ENCODE results near the gene ERP29. TPM values are rescaled to one million over a fixed set of nuclear protein-coding genes. Genes with fewer than 3 reads are reported as not detected.
"Not testable (repeated sequence)": the region's sequence is repeated elsewhere in the genome, so short reads cannot be mapped to it uniquely, and the experiment has no call there.

The ERP29 gene
- polyA plus RNA-seq, 1 experiment = 87.6 TPM

DNA sequence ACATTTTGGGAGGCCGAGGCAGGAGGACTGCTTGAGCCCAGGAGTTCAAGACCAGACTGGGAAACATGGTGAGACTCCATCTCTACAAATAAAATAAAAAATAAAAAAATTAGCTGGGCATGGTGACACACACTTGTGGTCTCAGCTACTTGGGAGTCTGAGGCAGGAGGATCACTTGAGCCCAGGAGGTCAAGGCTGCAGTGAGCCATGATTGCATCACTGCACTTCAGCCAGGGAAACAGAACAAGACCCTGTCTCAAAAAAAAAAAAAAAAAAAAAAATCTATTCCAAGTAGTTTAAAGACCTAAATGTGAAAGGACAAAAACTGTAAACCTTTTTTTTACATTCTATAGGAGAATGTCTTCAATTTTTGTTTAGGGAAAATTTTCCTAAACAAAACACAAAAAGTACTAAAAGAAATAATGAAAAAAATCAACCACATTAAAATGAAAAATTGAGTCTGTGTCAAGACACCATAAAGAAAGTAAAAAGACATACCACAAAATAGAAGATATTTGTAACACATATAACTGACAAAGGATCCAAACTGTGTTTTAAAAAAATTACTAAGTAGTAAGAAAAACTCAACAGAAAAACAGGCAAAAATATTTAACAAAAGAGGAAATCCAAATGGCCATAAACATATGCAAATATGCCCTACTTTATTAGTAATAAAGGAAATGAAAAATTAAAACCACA is 17.3 kb upstream of the ERP29 start:
- CTCF ChIA-PET = no interaction called here
- no peak for DNase-seq (ENCODE audit: low read depth)
- Histone ChIP-seq H3K27me3 (ENCODE audit: control insufficient read depth, insufficient read depth, low read length) (no peaks in the 10 kb centered on the region), H3K4me3 (ENCODE audit: low read depth, low read length) (no peak overlapping the region), H3K36me3 (ENCODE audit: control insufficient read depth, insufficient read depth, low read length) (no peaks in the 10 kb centered on the region)
- TF ChIP-seq, protein P1, sequence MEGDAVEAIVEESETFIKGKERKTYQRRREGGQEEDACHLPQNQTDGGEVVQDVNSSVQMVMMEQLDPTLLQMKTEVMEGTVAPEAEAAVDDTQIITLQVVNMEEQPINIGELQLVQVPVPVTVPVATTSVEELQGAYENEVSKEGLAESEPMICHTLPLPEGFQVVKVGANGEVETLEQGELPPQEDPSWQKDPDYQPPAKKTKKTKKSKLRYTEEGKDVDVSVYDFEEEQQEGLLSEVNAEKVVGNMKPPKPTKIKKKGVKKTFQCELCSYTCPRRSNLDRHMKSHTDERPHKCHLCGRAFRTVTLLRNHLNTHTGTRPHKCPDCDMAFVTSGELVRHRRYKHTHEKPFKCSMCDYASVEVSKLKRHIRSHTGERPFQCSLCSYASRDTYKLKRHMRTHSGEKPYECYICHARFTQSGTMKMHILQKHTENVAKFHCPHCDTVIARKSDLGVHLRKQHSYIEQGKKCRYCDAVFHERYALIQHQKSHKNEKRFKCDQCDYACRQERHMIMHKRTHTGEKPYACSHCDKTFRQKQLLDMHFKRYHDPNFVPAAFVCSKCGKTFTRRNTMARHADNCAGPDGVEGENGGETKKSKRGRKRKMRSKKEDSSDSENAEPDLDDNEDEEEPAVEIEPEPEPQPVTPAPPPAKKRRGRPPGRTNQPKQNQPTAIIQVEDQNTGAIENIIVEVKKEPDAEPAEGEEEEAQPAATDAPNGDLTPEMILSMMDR (IDR thresholded peaks at IDR 0.05; ENCODE audit: insufficient read depth, low read depth, low read length) = no peak
- POLR2A ChIA-PET = no interaction called here

DNA sequence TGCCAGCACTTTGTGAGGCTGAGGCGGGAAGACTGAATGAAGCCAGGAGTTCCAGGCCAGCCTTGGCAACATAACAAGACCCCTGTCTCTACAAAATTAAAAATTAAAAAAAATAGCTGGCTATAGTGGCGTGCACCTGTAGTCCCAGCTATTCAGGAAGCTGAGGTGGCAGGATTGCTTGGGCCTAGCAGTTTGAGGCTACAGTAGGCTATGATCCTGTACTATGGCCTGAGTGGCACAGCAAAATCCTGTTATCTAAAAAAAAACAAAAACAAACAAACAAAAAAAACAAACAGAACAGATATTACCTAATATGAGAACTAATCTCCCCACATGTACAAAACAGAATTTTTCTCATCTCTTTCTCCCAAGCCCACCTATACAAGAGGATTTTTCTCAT is 15.9 kb upstream of the ERP29 start:
- no peaks in the 10 kb centered on the region for H3K36me3 ChIP-seq (ENCODE audit: control insufficient read depth, insufficient read depth, low read length)
- H3K27me3 ChIP-seq (ENCODE audit: control insufficient read depth, insufficient read depth, low read length) = no peaks in the 10 kb centered on the region
- POLR2A ChIA-PET = no interaction called here
- no peak overlapping the region for H3K4me3 ChIP-seq (ENCODE audit: low read depth, low read length)
- TF ChIP-seq, protein P1 (IDR thresholded peaks at IDR 0.05; ENCODE audit: insufficient read depth, low read depth, low read length) = no peak
- DNase-seq (ENCODE audit: low read depth) = no peak
- CTCF ChIA-PET = no interaction called here

DNA sequence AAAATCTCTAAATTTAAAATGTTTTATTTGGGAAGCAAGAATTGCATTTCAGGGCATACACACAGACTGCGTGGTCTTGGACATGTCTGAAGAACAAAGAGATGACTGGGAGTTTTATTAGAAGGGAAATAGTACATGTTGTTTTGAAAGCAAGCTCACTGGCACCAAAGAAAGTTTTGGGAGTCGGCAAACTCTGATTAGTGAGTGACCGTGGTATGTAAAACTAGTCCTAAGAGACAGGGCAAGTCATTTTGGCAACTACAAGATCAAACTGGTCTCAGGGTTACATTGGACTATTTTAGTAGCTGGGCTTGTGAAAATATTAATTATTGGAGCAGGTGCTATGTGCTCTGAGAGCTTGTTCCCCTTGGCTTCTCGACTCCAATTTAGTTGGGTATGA is 15.2 kb upstream of the ERP29 start:
- no peaks in the 10 kb centered on the region for H3K36me3 ChIP-seq (ENCODE audit: control insufficient read depth, insufficient read depth, low read length)
- DNase-seq (ENCODE audit: low read depth) = no peak
- ChIA-PET POLR2A (no interaction called here), CTCF (interaction anchor here (0.6 kb wide), 1 partner anchor 122 kb away, joined by 3 read pairs; no protein-coding TSS in a partner anchor)
- TF ChIP-seq, protein P1 (IDR thresholded peaks at IDR 0.05; ENCODE audit: insufficient read depth, low read depth, low read length) = no peak
- H3K27me3 ChIP-seq (ENCODE audit: control insufficient read depth, insufficient read depth, low read length) = no peaks in the 10 kb centered on the region
- H3K4me3 ChIP-seq (ENCODE audit: low read depth, low read length) = no peak overlapping the region

DNA sequence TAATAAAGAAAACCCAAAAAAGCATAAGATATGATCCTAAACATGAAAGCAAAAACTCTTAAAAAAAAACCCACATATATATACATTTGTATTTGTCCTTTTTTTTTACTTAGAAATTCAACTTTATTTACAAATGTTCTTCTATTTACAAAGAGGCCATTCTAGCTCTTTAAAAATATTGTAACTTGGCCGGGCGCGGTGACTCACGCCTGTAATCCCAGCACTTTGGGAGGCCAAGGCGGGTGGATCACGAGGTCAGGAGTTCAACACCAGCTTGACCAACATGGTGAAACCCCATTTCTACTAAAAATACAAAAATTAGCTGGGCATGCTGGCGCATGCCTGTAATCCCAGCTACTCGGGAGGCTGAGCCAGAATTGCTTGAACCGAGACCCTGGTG is 14.1 kb upstream of the ERP29 start:
- H3K36me3 ChIP-seq (ENCODE audit: control insufficient read depth, insufficient read depth, low read length); POLR2A ChIA-PET; H3K27me3 ChIP-seq (ENCODE audit: control insufficient read depth, insufficient read depth, low read length); CTCF ChIA-PET; H3K4me3 ChIP-seq (ENCODE audit: low read depth, low read length); DNase-seq (ENCODE audit: low read depth): not testable (repeated sequence)

DNA sequence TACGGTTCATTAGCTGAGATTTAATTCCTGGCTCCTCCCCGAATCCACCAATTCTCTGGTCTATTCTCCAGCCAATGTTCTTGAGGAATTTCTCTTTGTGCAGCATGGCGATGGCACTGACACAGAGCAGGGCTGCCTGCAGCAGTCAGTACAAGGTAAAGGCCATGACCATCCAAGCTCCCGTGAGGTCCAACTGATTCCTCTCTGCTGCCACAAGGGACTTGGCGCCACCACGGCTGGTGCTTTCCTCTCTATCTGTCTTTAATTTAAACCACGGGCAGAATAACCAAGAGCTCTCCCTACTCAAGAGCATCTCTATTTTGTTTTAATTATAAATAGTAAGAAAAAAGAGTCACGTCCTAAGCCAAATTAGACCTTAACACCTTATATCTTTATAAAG is 12.4 kb upstream of the ERP29 start:
- H3K36me3 ChIP-seq (ENCODE audit: control insufficient read depth, insufficient read depth, low read length) = no peaks in the 10 kb centered on the region
- no peaks in the 10 kb centered on the region for H3K27me3 ChIP-seq (ENCODE audit: control insufficient read depth, insufficient read depth, low read length)
- no peak overlapping the region for H3K4me3 ChIP-seq (ENCODE audit: low read depth, low read length)
- TF ChIP-seq, protein P1 (IDR thresholded peaks at IDR 0.05; ENCODE audit: insufficient read depth, low read depth, low read length) = no peak
- DNase-seq (ENCODE audit: low read depth) = no peak
- CTCF ChIA-PET = interaction anchor here (0.7 kb wide), 1 partner anchor 28 kb away, joined by 3 read pairs; no protein-coding TSS in a partner anchor
- POLR2A ChIA-PET = no interaction called here

DNA sequence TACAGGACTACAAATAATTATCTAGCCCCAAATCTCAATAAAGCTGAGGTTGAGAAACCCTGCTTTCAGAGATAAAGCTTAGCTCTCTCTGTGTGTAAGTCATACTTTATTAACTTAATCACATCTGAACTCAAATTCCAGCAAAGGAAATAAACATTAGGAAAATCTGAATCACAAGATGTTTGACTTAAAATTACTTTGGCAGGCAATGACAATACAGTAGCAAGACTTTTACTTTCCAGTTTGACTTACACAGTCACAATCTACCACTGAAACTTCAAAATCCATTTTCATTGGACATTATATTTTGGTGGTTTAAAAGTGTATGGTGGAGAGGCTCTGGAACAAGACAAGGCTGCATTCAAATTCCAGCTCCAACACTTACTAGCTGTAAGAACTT is 11.7 kb upstream of the ERP29 start:
- ChIA-PET POLR2A (no interaction called here), CTCF (no interaction called here)
- DNase-seq (ENCODE audit: low read depth) = no peak
- no peak overlapping the region for H3K4me3 ChIP-seq (ENCODE audit: low read depth, low read length)
- H3K27me3 ChIP-seq (ENCODE audit: control insufficient read depth, insufficient read depth, low read length) = no peaks in the 10 kb centered on the region
- TF ChIP-seq, protein P1 (IDR thresholded peaks at IDR 0.05; ENCODE audit: insufficient read depth, low read depth, low read length) = no peak
- H3K36me3 ChIP-seq (ENCODE audit: control insufficient read depth, insufficient read depth, low read length) = no peaks in the 10 kb centered on the region
